GM21381 (cell line): ENCODE measurements around the gene RAD21L1.

Source experiments
- ATAC-seq: cut with Tn5 transposase; IDR thresholded peaks from one replicate; pipeline ENCODE4 v1.9.1; 2021; ENCODE audit warnings: mild to moderate bottlenecking, moderate library complexity; ENCODE audit not compliant: unreplicated experiment

The RAD21L1 gene

GRCh38 chr20:1293641-1294379, 68.0 kb downstream of the RAD21L1 start:
- no peak for ATAC-seq

GRCh38 chr20:1294497-1294896, 68.7 kb downstream of the RAD21L1 start:
- ATAC-seq: no peak

GRCh38 chr20:1295276-1295930, 69.6 kb downstream of the RAD21L1 start:
- no peak for ATAC-seq

- no peak for ATAC-seq
Measured at GRCh38 chr20:1296117-1296610, 70.3 kb downstream of the RAD21L1 start.

- ATAC-seq: no peak
Measured at GRCh38 chr20:1296922-1297321, 71.1 kb downstream of the RAD21L1 start.

- no peak for ATAC-seq
Measured at GRCh38 chr20:1297486-1297885, 71.6 kb downstream of the RAD21L1 start.

- ATAC-seq: no peak
Measured at GRCh38 chr20:1298166-1298565, 72.3 kb downstream of the RAD21L1 start.

- no peak for ATAC-seq
Measured at GRCh38 chr20:1298888-1299511, 73.2 kb downstream of the RAD21L1 start.

- ATAC-seq: no peak
Measured at GRCh38 chr20:1299522-1299921, 73.7 kb downstream of the RAD21L1 start.

- no peak for ATAC-seq
Measured at GRCh38 chr20:1300083-1300840, 74.4 kb downstream of the RAD21L1 start.

- no peak for ATAC-seq
Measured at GRCh38 chr20:1301031-1301529, 75.2 kb downstream of the RAD21L1 start.

GRCh38 chr20:1302685-1303541, 77.1 kb downstream of the RAD21L1 start:
- ATAC-seq: no peak

- ATAC-seq: no peak
Measured at GRCh38 chr20:1304710-1305515, 79.1 kb downstream of the RAD21L1 start.
